Lower leg skin (tissue), 3 donors: ENCODE results near the gene WDR54.

Experiments
- CTCF ChIP-seq, 3 donors: fragments of 450-650 bp; IDR thresholded peaks; one replicate each; pipeline ENCODE4 v1.5.1; 2016; ENCODE audit warnings: antibody characterized with exemption in 3 of 3, mild to moderate bottlenecking in 3 of 3, moderate library complexity in 2 of 3
- POLR2A ChIP-seq, 2 donors: fragments of 450-650 bp; IDR thresholded peaks; one replicate each; pipeline ENCODE4 v1.6.1; 2016 to 2017; ENCODE audit warnings: antibody characterized with exemption in 2 of 2, mild to moderate bottlenecking in 1 of 2, moderate library complexity in 1 of 2

DNA sequence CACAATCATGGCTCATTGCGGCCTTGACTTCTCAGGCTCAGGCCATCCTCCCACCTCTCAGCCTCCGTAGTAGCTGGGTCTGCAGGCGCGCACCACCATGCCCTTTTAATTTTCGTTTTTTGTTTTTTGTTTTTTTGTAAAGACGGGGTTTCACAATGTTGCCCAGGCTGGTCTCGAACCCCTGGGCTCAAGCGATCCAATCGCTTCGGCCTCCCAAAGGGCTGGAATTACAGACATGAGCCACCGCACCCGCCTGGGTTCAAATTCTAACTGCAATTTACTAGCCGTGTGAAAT, 29.1 kb upstream of the WDR54 start:
- TF ChIP-seq POLR2A (IDR thresholded peaks at IDR 0.05) (no peak), CTCF (IDR thresholded peaks at IDR 0.05) (no peak)
